ENCODE data around the gene METTL25.

METTL25 gene

DNA sequence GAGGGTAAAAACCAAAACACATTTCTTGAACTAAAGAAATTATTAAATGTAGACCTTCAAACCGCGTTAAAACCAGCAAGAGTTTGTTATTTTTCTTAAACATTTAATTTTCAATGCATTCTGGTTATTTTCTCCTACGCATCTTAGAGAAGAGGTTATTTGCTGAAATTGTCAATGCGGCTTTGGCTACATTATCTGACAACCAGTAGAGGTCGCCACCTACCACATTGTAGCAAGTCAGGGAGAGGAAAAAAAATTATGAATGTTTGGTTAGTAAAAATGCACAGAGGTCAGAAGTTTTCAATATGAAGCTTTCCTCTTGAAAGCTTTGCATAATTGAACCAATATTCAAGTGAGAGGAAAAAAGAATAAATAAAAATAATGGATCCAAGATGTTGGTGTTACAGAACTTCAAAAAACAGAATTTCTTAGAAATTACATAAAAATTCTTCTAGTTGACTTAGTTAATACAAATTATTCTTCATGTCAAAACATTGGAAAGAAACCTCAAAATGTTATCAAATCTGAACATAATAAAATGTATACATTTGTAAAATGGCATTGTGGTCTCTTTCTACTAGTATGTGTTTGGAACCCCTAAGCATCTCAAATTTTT lies 168.9 kb downstream of the METTL25 start:
- no peak overlapping the region for H3K4me3 ChIP-seq (ENCODE audit: low read depth, low read length)
- peak; percentile 90 for DNase-seq (ENCODE audit: low read depth)
- TF ChIP-seq, protein P1, sequence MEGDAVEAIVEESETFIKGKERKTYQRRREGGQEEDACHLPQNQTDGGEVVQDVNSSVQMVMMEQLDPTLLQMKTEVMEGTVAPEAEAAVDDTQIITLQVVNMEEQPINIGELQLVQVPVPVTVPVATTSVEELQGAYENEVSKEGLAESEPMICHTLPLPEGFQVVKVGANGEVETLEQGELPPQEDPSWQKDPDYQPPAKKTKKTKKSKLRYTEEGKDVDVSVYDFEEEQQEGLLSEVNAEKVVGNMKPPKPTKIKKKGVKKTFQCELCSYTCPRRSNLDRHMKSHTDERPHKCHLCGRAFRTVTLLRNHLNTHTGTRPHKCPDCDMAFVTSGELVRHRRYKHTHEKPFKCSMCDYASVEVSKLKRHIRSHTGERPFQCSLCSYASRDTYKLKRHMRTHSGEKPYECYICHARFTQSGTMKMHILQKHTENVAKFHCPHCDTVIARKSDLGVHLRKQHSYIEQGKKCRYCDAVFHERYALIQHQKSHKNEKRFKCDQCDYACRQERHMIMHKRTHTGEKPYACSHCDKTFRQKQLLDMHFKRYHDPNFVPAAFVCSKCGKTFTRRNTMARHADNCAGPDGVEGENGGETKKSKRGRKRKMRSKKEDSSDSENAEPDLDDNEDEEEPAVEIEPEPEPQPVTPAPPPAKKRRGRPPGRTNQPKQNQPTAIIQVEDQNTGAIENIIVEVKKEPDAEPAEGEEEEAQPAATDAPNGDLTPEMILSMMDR (conservative IDR thresholded peaks at IDR 0.05; ENCODE audit: low read depth, low read length): peak; percentile 89

Measured in choroid plexus epithelial cell (primary cell).